Activated naive CD8-positive, alpha-beta T cell treated with anti-CD3 and anti-CD28 coated beads, Interleukin-2, amount 10 ng/mL, durations not matched to agents 7 days and 5 days (primary cell): Measurements from ENCODE around the gene PTPRG. TPM values are rescaled to one million over a fixed set of nuclear protein-coding genes. Genes with fewer than 3 reads are reported as not detected.

Source experiments
- ATAC-seq: fragments of 150-1000 bp; cut with Tn5 transposase; one replicate; pipeline ENCODE4 v1.10.0; 2021; ENCODE audit warnings: low read depth, moderate library complexity
- POLR2A ChIA-PET: fragments of 350-600 bp; sonication (Branson Sonifier 250); formaldehyde crosslinking; loops from one replicate; lab custom pipeline; 2021; ENCODE audit warnings: antibody characterized with exemption; lab: Charles Lee
- DNase-seq: peaks from one replicate; pipeline ENCODE4 v3.0.0; 2021
- H3K27ac Mint-ChIP-seq: one replicate; pipeline ENCODE4 v1.8.0; 2022; ENCODE audit warnings: mild to moderate bottlenecking, mixed read lengths
- H3K27me3 Mint-ChIP-seq: one replicate; pipeline ENCODE4 v1.8.0; 2022; ENCODE audit warnings: mild to moderate bottlenecking, moderate library complexity, mixed read lengths
- H3K36me3 Mint-ChIP-seq: one replicate; pipeline ENCODE4 v1.8.0; 2021; ENCODE audit warnings: mild to moderate bottlenecking, mixed read lengths
- H3K4me1 Mint-ChIP-seq: one replicate; pipeline ENCODE4 v1.8.0; 2021; ENCODE audit warnings: mixed read lengths
- H3K4me3 Mint-ChIP-seq: one replicate; pipeline ENCODE4 v1.8.0; 2022; ENCODE audit warnings: mild to moderate bottlenecking, moderate library complexity, mixed read lengths
- H3K9me3 Mint-ChIP-seq: one replicate; pipeline ENCODE4 v1.8.0; 2021; ENCODE audit warnings: mixed read lengths
- total RNA-seq, 2 experiments: library from RNA; stranded (reverse); gene quantifications; one replicate each; pipeline ENCODE4 v1.2.3, GENCODE V29; 2021

Gene PTPRG
- total RNA-seq, 2 experiments from 2014 or later, result not detected

DNA sequence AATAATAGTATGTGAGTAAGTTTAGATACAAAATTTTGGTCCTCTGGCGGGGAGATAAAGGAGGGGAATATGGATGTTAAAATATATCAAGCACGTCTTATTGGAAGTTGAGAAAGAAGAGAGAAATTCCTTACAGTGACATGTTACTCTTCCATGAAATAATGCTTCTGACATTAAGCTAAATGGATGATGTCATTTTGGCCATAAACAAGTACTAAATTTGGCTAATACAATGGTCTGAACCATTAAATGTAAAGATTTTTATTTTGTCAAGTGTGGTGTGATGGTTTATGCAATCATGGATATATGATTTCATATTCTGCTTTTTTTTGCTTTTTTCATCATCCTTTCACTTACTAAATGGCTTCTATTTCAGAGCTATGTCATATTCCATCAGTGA is 406.6 kb downstream of the PTPRG start:
- POLR2A ChIA-PET, result no interaction called here
- no peak for ATAC-seq
- no peaks in the 10 kb centered on the region for H3K36me3 Mint-ChIP-seq
- no peak overlapping the region for H3K4me3 Mint-ChIP-seq
- no peaks in the 10 kb centered on the region for H3K27me3 Mint-ChIP-seq
- no peak overlapping the region for H3K27ac Mint-ChIP-seq
- no peak for DNase-seq
- no peaks in the 10 kb centered on the region for H3K4me1 Mint-ChIP-seq
- no peaks in the 10 kb centered on the region for H3K9me3 Mint-ChIP-seq

DNA sequence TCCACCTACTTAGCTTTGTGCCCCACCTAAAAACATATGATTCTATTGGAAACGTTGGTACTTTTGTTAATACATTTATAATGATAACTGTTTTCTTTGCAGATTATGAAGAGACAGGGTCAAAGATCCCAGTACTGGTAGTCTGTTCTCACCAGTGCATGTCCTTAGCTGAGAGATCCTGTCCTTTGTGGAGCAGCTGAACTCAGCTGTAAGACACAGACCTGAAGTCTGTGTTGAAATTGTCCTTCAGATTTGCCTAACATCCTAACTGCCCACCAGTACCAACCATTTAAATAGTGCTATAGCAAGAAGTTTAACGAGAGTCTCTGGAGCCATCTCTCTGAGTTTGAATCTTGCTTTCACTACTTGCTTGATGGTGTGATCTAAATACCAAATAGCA is 413.3 kb downstream of the PTPRG start:
- H3K4me1 Mint-ChIP-seq, result no peaks in the 10 kb centered on the region
- POLR2A ChIA-PET, result no interaction called here
- H3K27ac Mint-ChIP-seq, result no peak overlapping the region
- ATAC-seq (no peak), DNase-seq (no peak)
- no peaks in the 10 kb centered on the region for H3K9me3 Mint-ChIP-seq
- no peaks in the 10 kb centered on the region for H3K36me3 Mint-ChIP-seq
- H3K27me3 Mint-ChIP-seq, result no peaks in the 10 kb centered on the region
- no peak overlapping the region for H3K4me3 Mint-ChIP-seq

DNA sequence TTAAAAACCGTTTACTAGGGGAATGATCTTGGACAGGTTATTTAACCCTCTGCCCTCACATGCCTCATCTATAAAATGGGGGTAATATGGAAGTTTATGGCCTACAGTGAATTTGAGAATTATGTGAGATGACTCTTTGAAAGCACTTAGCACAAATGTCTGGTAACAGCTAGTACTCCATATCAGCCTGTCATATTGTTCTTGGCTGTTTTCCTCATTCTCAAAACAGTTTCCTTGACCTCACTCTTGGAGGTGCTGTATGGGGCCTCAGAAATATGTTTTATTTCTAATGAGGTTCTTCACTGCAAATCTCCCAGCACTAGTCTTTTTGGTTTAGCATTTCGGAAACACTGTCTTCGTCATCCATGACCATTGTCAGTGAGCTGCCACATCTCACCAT is 413.8 kb downstream of the PTPRG start:
- Mint-ChIP-seq H3K27ac (no peak overlapping the region), H3K27me3 (no peaks in the 10 kb centered on the region), H3K4me3 (no peak overlapping the region), H3K36me3 (no peaks in the 10 kb centered on the region), H3K4me1 (no peaks in the 10 kb centered on the region), H3K9me3 (no peaks in the 10 kb centered on the region)
- no peak for DNase-seq
- POLR2A ChIA-PET, result no interaction called here
- no peak for ATAC-seq

DNA sequence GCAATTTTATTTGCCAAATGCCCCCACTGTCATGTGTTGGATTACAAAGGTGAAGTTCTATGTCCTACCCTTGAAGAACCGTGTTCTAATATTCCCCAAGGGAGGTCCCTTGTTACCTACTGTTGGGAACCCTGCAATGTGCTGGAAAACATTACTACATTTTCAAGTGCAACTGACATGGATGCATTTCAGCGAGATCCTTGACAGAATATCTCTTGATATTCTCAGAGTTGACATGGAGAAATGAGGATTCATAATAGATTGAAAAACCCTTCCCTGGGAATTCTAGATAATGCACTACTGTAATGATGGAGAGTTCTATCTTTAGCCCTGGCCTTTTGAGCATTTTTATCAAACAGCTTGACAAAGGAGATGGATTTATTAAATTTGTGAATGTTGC is 414.6 kb downstream of the PTPRG start:
- DNase-seq (no peak), ATAC-seq (no peak)
- no peaks in the 10 kb centered on the region for H3K9me3 Mint-ChIP-seq
- POLR2A ChIA-PET, result no interaction called here
- no peaks in the 10 kb centered on the region for H3K36me3 Mint-ChIP-seq
- no peak overlapping the region for H3K27ac Mint-ChIP-seq
- H3K4me1 Mint-ChIP-seq, result no peaks in the 10 kb centered on the region
- H3K27me3 Mint-ChIP-seq, result no peaks in the 10 kb centered on the region
- H3K4me3 Mint-ChIP-seq, result no peak overlapping the region

DNA sequence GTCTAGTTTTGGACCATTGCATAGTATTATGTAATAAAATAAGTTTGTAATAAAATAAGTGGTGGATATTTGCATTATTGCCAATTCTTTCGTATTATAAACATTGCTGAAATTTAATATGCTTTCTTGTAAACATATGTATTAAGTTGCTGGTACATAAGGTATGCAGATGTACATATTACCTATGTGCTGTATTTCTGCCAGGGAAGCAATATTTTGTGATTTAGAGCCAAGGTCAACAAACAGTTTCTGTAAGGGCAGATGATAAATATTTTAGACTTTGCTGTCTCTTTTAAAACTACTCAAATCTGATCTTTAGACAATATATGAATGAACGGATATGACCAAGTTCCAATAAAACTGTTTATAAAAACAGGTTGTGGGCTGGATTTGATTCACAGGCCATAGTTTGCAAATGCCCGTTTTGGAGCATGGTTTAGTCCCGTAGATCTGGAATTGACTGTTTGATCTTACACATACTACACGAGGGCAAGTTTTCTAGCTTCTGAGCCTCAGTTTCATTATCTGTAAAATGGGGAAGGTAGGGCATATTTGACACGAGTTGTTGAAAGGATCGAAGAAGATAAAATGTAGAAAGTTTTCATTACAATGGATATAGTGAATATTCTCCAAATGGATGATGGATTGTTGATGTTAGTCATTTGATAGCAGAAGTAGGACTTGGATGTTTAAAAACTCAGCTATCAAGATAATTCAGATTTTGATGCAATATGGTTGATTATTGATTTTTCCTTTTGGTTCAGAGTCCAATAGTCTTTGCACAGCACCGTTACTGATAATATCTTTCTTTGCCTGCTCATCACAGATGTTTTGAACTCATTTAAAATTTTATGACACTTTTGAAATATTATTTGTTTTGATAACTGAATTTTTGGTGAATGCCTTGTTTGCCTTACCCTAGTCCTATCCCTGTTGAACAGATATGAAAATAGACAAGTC is 417.4 kb downstream of the PTPRG start:
- no peaks in the 10 kb centered on the region for H3K36me3 Mint-ChIP-seq
- no peaks in the 10 kb centered on the region for H3K9me3 Mint-ChIP-seq
- H3K27ac Mint-ChIP-seq, result no peak overlapping the region
- H3K27me3 Mint-ChIP-seq, result peaks cover under 1% of the 10 kb centered on the region
- no peak for ATAC-seq
- no peak for DNase-seq
- POLR2A ChIA-PET, result no interaction called here
- no peak overlapping the region for H3K4me3 Mint-ChIP-seq
- no peaks in the 10 kb centered on the region for H3K4me1 Mint-ChIP-seq

DNA sequence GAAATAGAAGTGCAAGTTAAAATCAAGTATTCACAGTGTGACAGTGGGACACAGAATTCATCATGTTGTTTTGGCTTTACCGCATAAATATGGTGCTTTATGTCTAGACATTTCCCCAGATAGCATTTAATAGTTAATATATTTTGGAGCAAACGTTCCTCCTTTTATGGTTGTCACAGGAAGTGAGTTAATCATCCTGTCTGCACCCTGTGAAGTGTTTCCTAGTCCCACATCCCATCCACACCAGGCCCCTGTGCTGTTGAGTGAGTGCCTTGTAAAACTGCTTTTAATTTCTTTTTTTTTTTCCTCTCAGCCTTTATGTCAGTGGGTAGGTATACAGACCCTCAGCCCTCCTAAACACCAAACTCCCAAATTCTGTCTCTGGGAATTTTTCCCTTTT is 418.3 kb downstream of the PTPRG start:
- Mint-ChIP-seq H3K9me3 (no peaks in the 10 kb centered on the region), H3K27me3 (peaks cover 4% of the 10 kb centered on the region), H3K4me3 (no peak overlapping the region), H3K4me1 (no peaks in the 10 kb centered on the region), H3K36me3 (no peaks in the 10 kb centered on the region), H3K27ac (no peak overlapping the region)
- DNase-seq, result no peak
- no peak for ATAC-seq
- POLR2A ChIA-PET, result no interaction called here

DNA sequence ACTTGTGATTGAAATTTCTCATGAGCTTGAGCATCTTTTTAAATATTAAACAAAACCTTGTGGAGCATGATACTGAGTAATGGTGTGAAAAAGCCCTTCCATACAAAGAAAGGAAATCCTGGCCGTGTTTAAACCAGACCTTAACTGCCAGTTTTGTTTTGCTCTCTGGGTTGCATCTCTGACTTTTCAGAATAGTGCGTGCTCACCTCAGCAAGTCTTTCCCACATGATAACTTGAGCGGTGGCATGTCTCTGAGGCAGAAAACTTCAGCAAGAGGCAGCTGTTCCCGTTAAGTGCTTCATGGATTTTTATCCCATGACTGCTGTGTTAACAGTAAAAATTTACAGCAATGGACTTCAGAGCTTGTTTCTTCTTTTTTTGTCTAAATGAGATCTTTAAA is 418.7 kb downstream of the PTPRG start:
- peaks cover 4% of the 10 kb centered on the region for H3K27me3 Mint-ChIP-seq
- H3K4me3 Mint-ChIP-seq, result no peak overlapping the region
- H3K4me1 Mint-ChIP-seq, result no peaks in the 10 kb centered on the region
- H3K9me3 Mint-ChIP-seq, result no peaks in the 10 kb centered on the region
- POLR2A ChIA-PET, result no interaction called here
- no peaks in the 10 kb centered on the region for H3K36me3 Mint-ChIP-seq
- H3K27ac Mint-ChIP-seq, result no peak overlapping the region
- DNase-seq, result no peak
- no peak for ATAC-seq

DNA sequence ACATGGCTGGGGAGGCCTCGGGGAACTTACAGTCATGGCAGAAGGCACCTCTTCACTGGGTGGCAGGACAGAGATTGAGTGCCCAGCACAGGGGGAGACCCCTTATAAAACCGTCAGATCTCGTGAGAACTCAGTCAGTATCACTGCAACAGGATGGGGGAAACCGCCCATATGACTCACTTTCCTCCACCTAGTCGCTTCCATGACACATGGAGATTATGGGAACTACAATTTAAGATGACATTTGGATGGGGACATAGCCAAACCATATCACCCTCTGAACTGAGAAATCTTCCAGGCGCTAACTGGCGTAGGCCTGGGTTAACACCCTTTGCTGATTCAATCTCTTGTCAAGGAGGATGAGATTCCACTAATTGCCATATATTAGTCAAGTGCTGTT is 419.7 kb downstream of the PTPRG start:
- POLR2A ChIA-PET, result no interaction called here
- peaks cover 4% of the 10 kb centered on the region for H3K27me3 Mint-ChIP-seq
- no peak overlapping the region for H3K4me3 Mint-ChIP-seq
- DNase-seq, result no peak
- no peaks in the 10 kb centered on the region for H3K9me3 Mint-ChIP-seq
- H3K27ac Mint-ChIP-seq, result no peak overlapping the region
- H3K4me1 Mint-ChIP-seq, result no peaks in the 10 kb centered on the region
- H3K36me3 Mint-ChIP-seq, result no peaks in the 10 kb centered on the region
- ATAC-seq, result no peak

DNA sequence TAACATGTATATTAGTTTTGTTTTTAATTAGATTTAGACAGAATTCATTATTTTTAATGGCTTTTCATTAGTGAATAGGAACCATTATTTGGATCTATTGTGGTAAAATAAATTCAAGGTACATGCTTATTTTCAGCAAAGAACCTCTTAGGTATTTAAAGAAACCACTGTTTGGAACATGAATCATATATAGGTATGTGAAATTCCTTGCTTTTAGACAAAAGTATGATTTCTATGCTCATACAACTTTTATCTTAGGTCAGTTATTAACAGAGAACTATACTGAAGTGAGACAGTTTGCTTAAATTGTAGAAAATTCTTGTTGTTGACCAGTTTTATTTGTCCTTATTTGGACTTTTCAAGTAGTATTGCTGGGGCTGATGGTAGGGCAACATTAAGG is 422.1 kb downstream of the PTPRG start:
- no peak for ATAC-seq
- DNase-seq, result no peak
- no peaks in the 10 kb centered on the region for H3K36me3 Mint-ChIP-seq
- peaks cover 4% of the 10 kb centered on the region for H3K27me3 Mint-ChIP-seq
- no peaks in the 10 kb centered on the region for H3K9me3 Mint-ChIP-seq
- POLR2A ChIA-PET, result no interaction called here
- H3K4me3 Mint-ChIP-seq, result no peak overlapping the region
- no peaks in the 10 kb centered on the region for H3K4me1 Mint-ChIP-seq
- H3K27ac Mint-ChIP-seq, result no peak overlapping the region

DNA sequence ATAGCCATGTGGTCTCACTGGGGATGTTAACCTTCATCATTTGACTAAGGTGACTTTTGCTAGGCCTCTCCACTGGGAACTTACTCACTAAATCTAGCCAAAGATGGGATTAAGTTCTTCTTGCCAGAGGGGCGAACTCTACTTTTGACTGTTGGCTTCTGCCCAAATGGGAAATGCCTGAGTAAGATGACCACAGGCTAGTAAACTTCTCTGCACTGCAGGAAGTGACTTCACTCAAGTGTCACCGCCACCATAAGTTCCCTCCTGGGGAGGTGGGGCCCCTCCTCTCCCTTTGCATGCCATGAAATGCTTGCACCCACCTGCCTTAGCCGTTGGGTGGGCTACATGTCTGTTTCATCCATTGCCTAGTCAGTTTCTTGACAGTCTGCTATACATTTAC is 423.6 kb downstream of the PTPRG start:
- POLR2A ChIA-PET, result no interaction called here
- no peak overlapping the region for H3K4me3 Mint-ChIP-seq
- DNase-seq (no peak), ATAC-seq (no peak)
- no peaks in the 10 kb centered on the region for H3K9me3 Mint-ChIP-seq
- H3K27ac Mint-ChIP-seq, result no peak overlapping the region
- H3K4me1 Mint-ChIP-seq, result no peaks in the 10 kb centered on the region
- H3K36me3 Mint-ChIP-seq, result no peaks in the 10 kb centered on the region
- peaks cover 4% of the 10 kb centered on the region for H3K27me3 Mint-ChIP-seq

DNA sequence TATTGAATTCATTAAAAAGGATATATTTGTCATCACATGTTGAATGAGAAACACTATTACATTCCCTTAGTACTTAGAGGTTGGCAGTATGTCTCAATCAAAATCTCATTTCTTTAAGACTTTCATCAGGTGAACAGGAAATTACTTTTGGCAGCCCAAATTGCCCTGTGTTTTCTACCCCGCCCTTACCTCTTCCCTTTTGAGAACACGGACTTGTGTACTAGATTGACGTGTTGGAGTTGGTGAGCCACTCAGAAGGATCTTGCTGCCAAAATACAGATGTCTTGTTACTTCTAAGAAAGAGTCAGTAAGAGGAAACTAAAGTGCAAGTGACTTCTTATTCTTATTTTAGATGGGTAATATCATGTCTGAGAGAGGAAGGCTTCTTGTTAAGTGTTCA is 425.1 kb downstream of the PTPRG start:
- H3K4me1 Mint-ChIP-seq, result no peaks in the 10 kb centered on the region
- DNase-seq, result no peak
- H3K36me3 Mint-ChIP-seq, result no peaks in the 10 kb centered on the region
- peaks cover 4% of the 10 kb centered on the region for H3K27me3 Mint-ChIP-seq
- POLR2A ChIA-PET, result no interaction called here
- H3K9me3 Mint-ChIP-seq, result no peaks in the 10 kb centered on the region
- no peak overlapping the region for H3K4me3 Mint-ChIP-seq
- ATAC-seq, result no peak
- H3K27ac Mint-ChIP-seq, result no peak overlapping the region

DNA sequence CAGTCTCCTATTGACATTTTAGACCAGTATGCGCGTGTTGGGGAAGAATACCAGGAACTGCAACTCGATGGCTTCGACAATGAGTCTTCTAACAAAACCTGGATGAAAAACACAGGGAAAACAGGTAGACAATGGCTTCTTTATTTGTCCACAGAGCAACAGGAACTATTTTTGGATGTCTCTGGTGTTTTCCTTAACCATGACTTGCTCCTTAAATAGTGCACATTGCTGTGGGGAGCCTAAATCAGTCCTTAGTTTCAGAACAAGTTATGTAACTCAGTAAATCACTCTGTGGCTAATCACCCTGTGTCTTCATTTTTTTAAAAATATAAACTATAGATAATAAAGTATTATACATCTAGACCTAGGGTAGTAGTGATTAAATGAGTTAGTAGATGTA is 428.3 kb downstream of the PTPRG start:
- ATAC-seq, result no peak
- Mint-ChIP-seq H3K27ac (no peak overlapping the region), H3K4me1 (no peaks in the 10 kb centered on the region), H3K4me3 (no peak overlapping the region), H3K9me3 (no peaks in the 10 kb centered on the region), H3K27me3 (no peaks in the 10 kb centered on the region), H3K36me3 (no peaks in the 10 kb centered on the region)
- POLR2A ChIA-PET, result no interaction called here
- no peak for DNase-seq

DNA sequence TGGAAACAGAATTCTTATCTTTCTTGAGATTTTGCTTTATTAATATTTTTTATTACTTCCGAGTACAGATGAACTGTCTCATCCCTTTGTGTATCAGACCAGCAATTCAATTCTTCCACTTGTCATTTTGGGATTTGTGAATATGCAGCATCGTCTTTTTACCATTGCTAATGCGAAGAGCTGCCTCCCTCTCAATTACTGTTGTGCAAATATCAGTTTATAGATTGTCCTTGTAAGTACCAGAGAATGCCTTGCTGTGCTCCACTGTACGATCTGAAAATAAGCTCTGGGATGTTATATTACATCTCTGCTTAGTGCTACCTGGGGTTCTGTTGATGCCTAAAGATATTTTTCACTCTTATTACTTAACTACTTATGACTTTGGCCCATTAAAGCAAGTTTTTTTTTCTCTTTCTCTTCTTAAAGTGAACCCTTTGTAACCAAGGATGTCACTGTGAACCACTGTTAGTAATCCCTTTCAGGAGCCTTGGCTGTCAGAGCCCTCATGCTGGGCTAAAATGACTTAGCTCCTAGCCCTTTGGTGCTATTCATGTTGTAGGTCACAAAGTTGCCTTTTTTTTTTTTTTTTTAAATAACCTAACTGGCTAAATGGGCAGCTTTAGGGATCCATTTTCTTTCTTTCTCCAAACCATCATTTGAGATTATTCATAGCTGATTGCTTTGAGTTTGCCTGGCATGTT is 429.1 kb downstream of the PTPRG start:
- Mint-ChIP-seq H3K27me3 (no peaks in the 10 kb centered on the region), H3K4me3 (no peak overlapping the region), H3K9me3 (no peaks in the 10 kb centered on the region), H3K27ac (no peak overlapping the region), H3K4me1 (no peaks in the 10 kb centered on the region), H3K36me3 (no peaks in the 10 kb centered on the region)
- ATAC-seq, result no peak
- no peak for DNase-seq
- POLR2A ChIA-PET, result no interaction called here

DNA sequence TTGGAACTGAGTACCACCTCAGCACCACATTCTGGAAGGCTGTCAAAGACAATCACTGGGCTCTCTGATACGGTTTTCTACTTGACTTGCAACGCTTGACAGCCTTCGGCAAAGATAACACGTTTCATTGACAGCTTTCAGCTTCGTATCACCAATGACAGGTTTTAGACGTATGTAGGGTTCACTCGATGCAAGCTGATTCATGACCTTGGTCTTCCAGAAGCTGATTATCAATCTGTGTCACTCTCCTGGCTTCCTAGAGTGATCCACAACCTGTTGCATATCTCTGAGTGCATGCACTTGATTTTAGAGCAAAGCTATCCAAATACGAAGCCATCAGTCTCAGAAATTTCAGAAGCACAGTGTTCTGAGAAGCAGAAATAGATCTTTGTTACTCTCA is 430.3 kb downstream of the PTPRG start:
- H3K36me3 Mint-ChIP-seq, result no peaks in the 10 kb centered on the region
- ATAC-seq, result no peak
- H3K4me1 Mint-ChIP-seq, result no peaks in the 10 kb centered on the region
- no peaks in the 10 kb centered on the region for H3K27me3 Mint-ChIP-seq
- POLR2A ChIA-PET, result no interaction called here
- H3K9me3 Mint-ChIP-seq, result no peaks in the 10 kb centered on the region
- H3K4me3 Mint-ChIP-seq, result no peak overlapping the region
- H3K27ac Mint-ChIP-seq, result no peak overlapping the region
- DNase-seq, result no peak
